Activated naive CD8-positive, alpha-beta T cell treated with anti-CD3 and anti-CD28 coated beads, Interleukin-2, amount 50 U/mL, for 16 hours (primary cell): Measurements from ENCODE around the gene ZNF615.
"Not testable (repeated sequence)": the region's sequence is repeated elsewhere in the genome, so short reads cannot be mapped to it uniquely, and the experiment has no call there.

Source experiments
- DNase-seq: peaks from one replicate; pipeline ENCODE4 v3.0.0-alpha.2; 2020; ENCODE audit warnings: low read depth, low spot score

The ZNF615 gene

DNA sequence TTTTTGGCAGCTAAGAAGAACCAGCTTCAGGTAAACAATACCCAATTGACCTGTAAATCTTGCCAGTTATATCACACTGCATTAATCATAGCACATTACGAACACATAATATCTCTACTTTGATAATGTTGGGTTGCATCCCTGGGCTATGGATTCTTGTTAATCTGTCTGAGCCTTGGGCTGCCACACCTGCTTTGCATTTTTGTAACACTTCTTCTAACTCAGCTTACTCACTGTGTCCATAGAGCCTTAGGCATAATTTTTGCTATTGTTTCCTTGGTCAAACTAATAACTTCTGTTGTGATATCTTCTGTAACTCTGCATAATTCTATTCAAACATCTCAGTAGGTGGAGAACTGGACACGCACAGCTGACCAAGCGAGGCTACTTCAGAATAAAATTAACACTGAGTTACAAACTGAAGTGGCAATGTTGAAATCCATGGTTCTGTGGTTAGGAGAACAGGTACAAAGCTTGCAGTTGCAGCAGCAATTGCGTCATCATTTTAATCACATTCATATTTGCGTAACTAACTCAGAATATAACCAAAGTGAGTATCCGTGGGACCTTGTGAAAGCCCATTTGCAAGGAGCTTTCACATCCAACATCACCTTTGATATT is 27.8 kb downstream of the ZNF615 start:
- no peak for DNase-seq

DNA sequence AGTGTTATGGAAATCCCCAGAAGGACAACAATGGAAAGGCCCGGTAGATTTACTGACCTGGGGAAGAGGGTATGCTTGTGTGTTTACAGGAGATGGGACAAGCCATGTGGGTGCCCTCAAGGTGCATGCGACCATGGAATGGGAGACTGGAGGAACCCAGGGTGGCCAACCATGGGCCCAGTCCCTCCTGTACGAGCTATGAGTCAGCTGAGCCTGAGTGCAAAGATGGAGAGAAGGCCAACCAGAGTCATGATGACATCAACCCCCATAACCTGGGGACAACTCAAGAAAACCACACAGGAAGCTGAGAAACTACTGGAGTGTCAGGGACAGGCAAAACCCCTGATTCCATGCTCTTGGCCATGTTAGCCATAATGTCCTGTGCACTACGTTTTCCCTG is 29.1 kb downstream of the ZNF615 start:
- DNase-seq: no peak

DNA sequence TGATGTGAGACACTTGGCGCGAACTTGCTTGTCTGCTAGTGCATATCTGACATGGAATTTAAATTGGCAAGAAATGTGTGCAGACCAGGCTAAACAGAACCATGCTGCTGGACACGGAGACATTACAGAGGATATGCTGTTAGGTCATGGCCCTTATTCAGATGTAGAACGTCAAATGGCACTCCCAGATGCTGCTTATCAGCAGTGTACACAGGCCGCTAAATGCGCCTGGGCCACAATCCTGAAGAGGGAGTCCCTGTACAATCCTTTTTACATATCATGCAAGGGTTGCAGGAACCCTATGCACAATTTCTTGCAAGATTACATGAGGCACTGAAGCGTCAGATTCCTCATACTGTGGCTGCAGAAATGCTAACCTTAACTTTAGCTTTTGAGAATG is 30.7 kb downstream of the ZNF615 start:
- no peak for DNase-seq

DNA sequence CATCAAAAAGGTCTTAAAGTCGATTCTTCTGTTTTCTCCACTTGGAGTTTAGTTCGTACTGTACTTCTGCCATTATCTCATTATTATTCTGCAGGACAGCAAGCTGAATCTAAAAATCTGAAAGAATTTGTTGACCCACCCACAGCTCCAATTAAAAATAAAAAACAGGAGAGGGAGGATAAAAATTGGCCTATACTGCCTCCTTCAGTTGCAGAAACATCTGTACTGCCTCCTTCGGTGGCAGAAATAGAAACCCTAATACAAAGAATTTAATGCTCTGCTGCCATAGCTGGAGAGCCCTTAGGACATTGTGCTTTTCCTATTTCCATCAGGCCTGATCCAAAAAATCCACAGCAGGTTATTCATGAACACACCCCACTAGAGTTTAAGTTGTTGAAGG is 31.2 kb downstream of the ZNF615 start:
- no peak for DNase-seq

DNA sequence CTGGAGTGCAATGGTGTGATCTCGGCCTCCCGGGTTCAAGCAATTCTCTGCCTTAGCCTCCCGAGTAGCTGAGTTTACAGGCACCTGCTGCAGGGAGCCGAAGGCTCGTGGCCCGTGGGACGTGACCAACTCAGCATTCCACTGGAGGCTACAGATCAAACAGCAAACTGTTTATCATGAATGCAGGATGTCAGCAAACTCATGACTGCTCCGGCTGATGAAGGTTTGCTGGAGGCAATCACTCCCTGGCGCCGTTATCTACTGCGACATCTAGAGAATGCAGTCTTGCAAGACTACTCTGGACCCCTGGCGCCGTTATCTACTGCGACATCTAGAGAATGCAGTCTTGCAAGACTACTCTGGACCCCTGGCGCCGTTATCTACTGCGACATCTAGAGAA is 32.2 kb downstream of the ZNF615 start:
- not testable (repeated sequence) for DNase-seq

DNA sequence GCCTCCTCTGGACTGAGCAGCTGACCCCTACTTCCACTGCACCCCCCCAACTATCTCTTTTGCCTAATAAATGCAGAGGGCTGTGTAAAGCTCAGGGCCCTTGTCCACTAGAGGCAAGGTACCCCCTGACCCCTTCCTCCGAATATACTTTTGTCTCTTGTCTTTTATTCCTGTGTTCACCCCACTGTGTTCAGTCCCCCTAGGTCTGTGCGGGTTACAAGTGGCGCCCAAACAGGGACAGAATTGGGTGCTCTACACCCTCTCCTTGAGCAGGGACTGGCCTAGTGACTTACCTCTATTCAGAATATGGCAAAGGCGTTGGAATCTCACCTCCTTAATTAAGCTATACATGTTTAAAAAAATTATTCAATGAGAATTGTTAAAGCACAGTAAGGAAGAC is 36.4 kb downstream of the ZNF615 start:
- DNase-seq: no peak

DNA sequence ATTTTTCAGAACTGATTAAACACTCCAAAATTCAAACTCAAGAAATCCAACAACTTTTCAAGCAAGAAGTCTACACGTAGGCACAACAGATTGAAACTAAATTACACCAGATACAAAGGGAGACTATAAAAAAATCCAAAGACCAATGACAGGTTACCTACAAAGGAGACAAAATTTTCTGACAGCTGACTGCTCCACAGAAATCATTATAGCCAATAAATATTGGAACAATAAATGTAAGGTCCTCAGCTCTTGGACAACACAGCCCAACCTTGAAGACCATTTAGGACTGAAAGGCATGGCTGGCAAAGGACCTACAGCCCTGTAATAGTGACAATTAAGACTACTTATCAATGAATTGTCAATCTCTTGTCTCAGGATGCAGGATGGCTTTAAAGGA is 37.3 kb downstream of the ZNF615 start:
- DNase-seq: no peak

DNA sequence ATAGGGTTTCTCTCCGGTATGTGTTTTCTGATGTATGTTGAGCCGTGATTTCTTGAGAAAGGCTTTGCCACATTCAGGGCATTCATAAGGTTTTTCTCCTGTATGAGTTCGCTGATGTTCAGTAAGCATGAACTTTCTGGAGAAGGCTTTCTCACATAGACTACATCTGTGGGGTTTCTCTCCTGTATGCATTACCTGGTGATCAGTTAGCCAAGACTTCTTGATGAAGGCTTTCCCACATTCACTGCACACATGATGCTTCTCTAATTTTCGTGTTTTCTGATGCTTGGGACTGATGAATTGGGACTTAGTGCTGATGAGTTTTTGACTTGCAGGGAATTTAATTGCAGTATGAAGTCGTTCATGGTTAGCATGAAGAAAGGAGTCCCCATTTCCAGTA is 42.4 kb downstream of the ZNF615 start:
- no peak for DNase-seq

DNA sequence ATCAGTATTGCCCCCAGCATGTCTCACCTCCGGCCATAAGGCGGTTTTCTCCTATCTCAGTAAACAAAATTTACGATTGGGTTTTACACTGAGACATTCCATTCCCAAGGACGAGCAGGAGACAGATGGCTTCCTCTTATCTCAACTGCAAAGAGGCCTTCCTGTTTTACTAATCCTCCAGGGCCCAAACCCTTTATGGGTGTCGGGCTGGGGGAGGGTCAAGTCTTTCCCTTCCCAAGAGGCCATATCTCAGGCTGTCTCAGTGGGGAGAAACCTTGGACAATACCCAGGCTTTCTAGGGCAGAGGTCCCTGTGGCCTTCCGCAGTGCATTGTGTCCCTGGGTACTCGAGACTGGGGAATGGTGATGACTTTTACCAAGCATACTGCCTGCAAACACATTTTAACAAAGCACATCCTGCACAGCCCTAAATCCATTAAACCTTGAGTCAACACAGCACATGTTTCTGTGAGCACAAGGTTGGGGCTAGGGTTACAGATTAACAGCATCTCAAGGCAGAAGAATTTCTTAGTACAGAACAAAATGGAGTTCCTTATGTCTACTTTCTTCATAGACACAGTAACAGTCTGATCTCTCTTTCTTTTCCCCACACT is 47.3 kb downstream of the ZNF615 start:
- not testable (repeated sequence) for DNase-seq

DNA sequence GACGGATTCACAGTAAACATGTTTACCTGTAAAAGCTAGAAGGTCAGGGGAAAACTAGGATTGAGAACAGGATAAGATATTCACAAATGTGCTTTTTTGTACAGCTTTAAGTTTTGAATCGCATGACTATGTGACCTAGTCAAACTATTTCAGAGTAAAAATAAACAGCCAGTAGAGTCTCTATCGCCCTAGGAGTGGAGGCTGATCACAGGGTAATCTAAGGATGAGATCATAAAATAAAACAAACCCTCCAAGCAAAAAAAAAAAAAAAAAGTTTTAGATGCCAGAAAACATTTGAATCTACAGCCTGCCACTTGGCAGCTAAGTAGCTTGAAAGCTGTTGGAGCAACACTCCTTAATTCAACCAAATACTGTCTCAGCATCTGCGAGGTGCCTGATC is 48.2 kb downstream of the ZNF615 start:
- no peak for DNase-seq

DNA sequence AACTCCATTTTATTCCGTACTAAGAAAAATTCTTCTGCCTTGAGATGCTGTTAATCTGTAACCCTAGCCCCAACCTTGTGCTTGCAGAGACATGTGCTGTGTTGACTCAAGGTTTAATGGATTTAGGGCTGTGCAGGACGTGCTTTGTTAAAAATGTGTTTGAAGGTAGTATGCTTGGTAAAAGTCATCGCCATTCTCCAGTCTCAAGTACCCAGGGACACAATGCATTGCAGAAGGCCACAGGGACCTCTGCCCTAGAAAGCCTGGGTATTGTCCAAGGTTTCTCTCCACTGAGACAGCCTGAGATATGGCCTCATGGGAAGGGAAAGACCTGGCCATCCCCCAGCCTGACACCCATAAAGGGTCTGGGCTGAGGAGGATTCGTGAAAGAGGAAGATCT is 50.2 kb downstream of the ZNF615 start:
- not testable (repeated sequence) for DNase-seq

DNA sequence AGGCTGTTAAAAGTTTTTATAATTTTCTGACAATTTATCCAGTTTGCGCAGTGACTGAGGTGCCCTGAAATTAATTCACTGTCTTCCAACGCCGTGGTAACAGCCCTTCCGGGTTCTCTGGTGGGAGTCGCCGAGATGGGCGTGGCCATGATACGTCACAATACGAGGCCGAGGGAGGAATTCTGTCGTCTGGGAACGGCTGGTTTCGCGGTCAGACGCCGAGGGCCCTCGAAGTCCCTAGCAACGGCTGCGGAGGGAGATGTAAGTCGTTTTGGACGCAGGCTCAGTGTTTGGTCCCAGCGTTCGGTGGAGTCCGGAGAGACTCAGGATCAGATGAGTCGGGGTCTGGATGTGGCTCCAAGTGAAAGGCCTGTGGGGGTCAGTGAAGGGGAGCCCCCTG is 59.0 kb downstream of the ZNF615 start:
- no peak for DNase-seq

DNA sequence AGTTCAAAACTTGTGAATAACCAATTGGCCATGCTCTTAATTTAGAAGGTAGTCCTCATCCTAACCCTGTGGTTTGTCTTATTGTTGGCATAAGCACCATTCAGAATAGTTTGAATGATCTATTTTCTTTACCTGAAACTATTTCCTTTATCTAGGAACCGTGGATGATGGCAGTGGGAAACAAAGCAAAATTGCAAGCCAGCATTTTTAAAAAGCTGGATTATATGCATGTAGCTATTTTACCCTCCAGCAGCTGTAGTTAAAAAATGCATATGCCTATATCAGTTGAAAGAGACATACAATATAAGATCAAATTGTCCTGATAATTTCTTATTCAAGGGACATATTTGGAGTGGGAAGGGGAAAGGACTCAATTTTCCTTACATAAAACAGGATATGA is 61.4 kb downstream of the ZNF615 start:
- DNase-seq: no peak

DNA sequence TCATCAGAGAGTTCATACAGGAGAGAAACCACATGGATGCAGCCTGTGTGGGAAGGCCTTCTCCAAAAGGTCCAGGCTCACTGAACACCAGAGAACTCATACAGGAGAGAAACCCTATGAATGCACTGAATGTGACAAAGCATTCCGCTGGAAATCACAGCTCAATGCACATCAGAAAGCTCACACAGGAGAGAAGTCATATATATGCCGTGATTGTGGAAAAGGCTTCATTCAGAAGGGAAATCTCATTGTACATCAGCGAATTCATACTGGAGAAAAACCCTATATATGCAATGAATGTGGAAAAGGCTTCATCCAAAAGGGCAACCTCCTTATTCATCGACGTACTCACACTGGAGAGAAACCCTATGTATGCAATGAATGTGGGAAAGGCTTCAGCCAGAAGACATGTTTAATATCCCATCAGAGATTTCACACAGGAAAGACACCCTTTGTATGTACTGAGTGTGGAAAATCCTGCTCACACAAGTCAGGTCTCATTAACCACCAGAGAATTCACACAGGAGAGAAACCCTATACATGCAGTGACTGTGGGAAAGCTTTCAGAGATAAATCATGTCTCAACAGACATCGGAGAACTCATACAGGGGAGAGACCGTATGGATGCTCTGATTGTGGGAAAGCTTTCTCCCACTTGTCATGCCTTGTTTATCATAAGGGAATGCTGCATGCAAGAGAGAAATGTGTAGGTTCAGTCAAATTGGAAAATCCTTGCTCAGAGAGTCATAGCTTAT is 63.0 kb downstream of the ZNF615 start:
- no peak for DNase-seq
